ENCODE measurements around the gene SKI.

GRCh38 chr1:2351723-2352122, 123.6 kb downstream of the SKI start:
- TF ChIP-seq EZH2phosphoT487 (IDR thresholded peaks at IDR 0.05; ENCODE audit: unreplicated experiment), result no peak
- TF ChIP-seq, protein P1, sequence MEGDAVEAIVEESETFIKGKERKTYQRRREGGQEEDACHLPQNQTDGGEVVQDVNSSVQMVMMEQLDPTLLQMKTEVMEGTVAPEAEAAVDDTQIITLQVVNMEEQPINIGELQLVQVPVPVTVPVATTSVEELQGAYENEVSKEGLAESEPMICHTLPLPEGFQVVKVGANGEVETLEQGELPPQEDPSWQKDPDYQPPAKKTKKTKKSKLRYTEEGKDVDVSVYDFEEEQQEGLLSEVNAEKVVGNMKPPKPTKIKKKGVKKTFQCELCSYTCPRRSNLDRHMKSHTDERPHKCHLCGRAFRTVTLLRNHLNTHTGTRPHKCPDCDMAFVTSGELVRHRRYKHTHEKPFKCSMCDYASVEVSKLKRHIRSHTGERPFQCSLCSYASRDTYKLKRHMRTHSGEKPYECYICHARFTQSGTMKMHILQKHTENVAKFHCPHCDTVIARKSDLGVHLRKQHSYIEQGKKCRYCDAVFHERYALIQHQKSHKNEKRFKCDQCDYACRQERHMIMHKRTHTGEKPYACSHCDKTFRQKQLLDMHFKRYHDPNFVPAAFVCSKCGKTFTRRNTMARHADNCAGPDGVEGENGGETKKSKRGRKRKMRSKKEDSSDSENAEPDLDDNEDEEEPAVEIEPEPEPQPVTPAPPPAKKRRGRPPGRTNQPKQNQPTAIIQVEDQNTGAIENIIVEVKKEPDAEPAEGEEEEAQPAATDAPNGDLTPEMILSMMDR (conservative IDR thresholded peaks at IDR 0.05; ENCODE audit: low read depth in 2 of 2), result no peak
- no peak for TF ChIP-seq POLR2AphosphoS5 (IDR thresholded peaks at IDR 0.05; ENCODE audit: low read depth)
- TF ChIP-seq, protein P2, sequence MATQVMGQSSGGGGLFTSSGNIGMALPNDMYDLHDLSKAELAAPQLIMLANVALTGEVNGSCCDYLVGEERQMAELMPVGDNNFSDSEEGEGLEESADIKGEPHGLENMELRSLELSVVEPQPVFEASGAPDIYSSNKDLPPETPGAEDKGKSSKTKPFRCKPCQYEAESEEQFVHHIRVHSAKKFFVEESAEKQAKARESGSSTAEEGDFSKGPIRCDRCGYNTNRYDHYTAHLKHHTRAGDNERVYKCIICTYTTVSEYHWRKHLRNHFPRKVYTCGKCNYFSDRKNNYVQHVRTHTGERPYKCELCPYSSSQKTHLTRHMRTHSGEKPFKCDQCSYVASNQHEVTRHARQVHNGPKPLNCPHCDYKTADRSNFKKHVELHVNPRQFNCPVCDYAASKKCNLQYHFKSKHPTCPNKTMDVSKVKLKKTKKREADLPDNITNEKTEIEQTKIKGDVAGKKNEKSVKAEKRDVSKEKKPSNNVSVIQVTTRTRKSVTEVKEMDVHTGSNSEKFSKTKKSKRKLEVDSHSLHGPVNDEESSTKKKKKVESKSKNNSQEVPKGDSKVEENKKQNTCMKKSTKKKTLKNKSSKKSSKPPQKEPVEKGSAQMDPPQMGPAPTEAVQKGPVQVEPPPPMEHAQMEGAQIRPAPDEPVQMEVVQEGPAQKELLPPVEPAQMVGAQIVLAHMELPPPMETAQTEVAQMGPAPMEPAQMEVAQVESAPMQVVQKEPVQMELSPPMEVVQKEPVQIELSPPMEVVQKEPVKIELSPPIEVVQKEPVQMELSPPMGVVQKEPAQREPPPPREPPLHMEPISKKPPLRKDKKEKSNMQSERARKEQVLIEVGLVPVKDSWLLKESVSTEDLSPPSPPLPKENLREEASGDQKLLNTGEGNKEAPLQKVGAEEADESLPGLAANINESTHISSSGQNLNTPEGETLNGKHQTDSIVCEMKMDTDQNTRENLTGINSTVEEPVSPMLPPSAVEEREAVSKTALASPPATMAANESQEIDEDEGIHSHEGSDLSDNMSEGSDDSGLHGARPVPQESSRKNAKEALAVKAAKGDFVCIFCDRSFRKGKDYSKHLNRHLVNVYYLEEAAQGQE (IDR thresholded peaks at IDR 0.05; ENCODE audit: unreplicated experiment), result no peak
- no peak for TF ChIP-seq EZH2 (IDR thresholded peaks at IDR 0.05; ENCODE audit: low read depth, unreplicated experiment)
- no peak for TF ChIP-seq CREB1 (CRISPR knock-in tag; IDR thresholded peaks at IDR 0.05; ENCODE audit: low read depth)
- TF ChIP-seq ZNF331 (CRISPR knock-in tag; IDR thresholded peaks at IDR 0.05; ENCODE audit: low read depth), result no peak
- no peak for TF ChIP-seq JUNB (IDR thresholded peaks at IDR 0.05; ENCODE audit: unreplicated experiment)

Data from GM23338 (cell line).